Measurements from ENCODE around the gene SFT2D2.

SFT2D2 gene

GRCh38 chr1:168280296-168280927 is 54.6 kb downstream of the SFT2D2 start, which contains the start of gene TBX19:
Gene TBX19 (plus strand): TSS chr1:168280877. CDS start chr1:168281091, 214 bp downstream.
- H2BK5ac ChIP-seq (ENCODE audit: low read length) = no peak within 1 kb of the TSS
- DNase-seq (ENCODE audit: low spot score) = no peak
- H2AFZ ChIP-seq (ENCODE audit: low read length) = no peak within 1 kb of the TSS
- no CpG with 5 or more reads among the region's 7 CpGs for WGBS, 2 donors (ENCODE audit: extremely low coverage in 2 of 2, insufficient read length in 2 of 2, insufficient replicate concordance in 1 of 2)
- no peak within 1 kb of the TSS for H2AK5ac ChIP-seq (ENCODE audit: low read depth, low read length)
- no peak within 1 kb of the TSS for H3K14ac ChIP-seq (ENCODE audit: low read length)
- H3K27ac ChIP-seq (replicated peaks; ENCODE audit: low read length) = no peak within 1 kb of the TSS
- H3K9me3 ChIP-seq (replicated peaks in 1 of 2; ENCODE audit: control insufficient read depth in 2 of 2, insufficient read depth in 1 of 2, low read depth in 1 of 2, low read length in 2 of 2) = no peaks in the 10 kb centered on the region
- no peak within 1 kb of the TSS for H3K18ac ChIP-seq (ENCODE audit: low read length)
- H3K4me2 ChIP-seq (ENCODE audit: insufficient read depth, low read length, poor library complexity, severe bottlenecking) = no peak within 1 kb of the TSS
- no peaks in the 10 kb centered on the region for H3K36me3 ChIP-seq (replicated peaks in 1 of 2; ENCODE audit: control insufficient read depth in 2 of 2, insufficient read depth in 2 of 2, low read length in 2 of 2)
- no peak within 1 kb of the TSS for H2BK12ac ChIP-seq (ENCODE audit: low read length)
- H3K4ac ChIP-seq (ENCODE audit: low read length) = no peak within 1 kb of the TSS
- no peak within 1 kb of the TSS for H3K23ac ChIP-seq (ENCODE audit: low read depth, low read length, poor library complexity)
- no peaks in the 10 kb centered on the region for H3K79me1 ChIP-seq (ENCODE audit: low read depth, low read length)
- H3K9ac ChIP-seq (ENCODE audit: low read depth, low read length, poor library complexity) = no peak within 1 kb of the TSS
- H2BK15ac ChIP-seq (ENCODE audit: low read length) = no peak within 1 kb of the TSS
- H4K8ac ChIP-seq (ENCODE audit: low read depth, low read length) = no peak within 1 kb of the TSS
- H4K91ac ChIP-seq (ENCODE audit: low read depth, low read length, poor library complexity) = no peak within 1 kb of the TSS
- H3K4me1 ChIP-seq (ENCODE audit: control insufficient read depth in 2 of 2, insufficient read depth in 1 of 2, low read depth in 1 of 2, low read length in 2 of 2) = no peaks in the 10 kb centered on the region
- H3K27me3 ChIP-seq (ENCODE audit: control insufficient read depth in 3 of 3, insufficient read depth in 3 of 3, low read depth in 1 of 3, low read length in 3 of 3) = no peaks in the 10 kb centered on the region
- H2BK120ac ChIP-seq (ENCODE audit: low read depth, low read length) = peak within 1 kb of the TSS; percentile 22
- H3K4me3 ChIP-seq (ENCODE audit: low read length in 2 of 2) = no peak within 1 kb of the TSS

- WGBS, 2 donors (ENCODE audit: extremely low coverage in 2 of 2, insufficient read length in 2 of 2, insufficient replicate concordance in 1 of 2) = no CpG with 5 or more reads among the region's 11 CpGs
- Histone ChIP-seq H3K4me2 (ENCODE audit: insufficient read depth, low read length, poor library complexity, severe bottlenecking) (no peak overlapping the region), H2AFZ (ENCODE audit: low read length) (no peak overlapping the region), H2BK120ac (ENCODE audit: low read depth, low read length) (no peak overlapping the region), H3K9me3 (replicated peaks in 1 of 2; ENCODE audit: control insufficient read depth in 2 of 2, insufficient read depth in 1 of 2, low read depth in 1 of 2, low read length in 2 of 2) (no peaks in the 10 kb centered on the region), H2BK15ac (ENCODE audit: low read length) (no peak overlapping the region), H3K4ac (ENCODE audit: low read length) (no peak overlapping the region), H2BK5ac (ENCODE audit: low read length) (no peak overlapping the region), H3K23ac (ENCODE audit: low read depth, low read length, poor library complexity) (no peak overlapping the region), H4K8ac (ENCODE audit: low read depth, low read length) (no peak overlapping the region), H3K36me3 (replicated peaks in 1 of 2; ENCODE audit: control insufficient read depth in 2 of 2, insufficient read depth in 2 of 2, low read length in 2 of 2) (no peaks in the 10 kb centered on the region), H3K18ac (ENCODE audit: low read length) (no peak overlapping the region), H3K14ac (ENCODE audit: low read length) (no peak overlapping the region), H3K4me1 (ENCODE audit: control insufficient read depth in 2 of 2, insufficient read depth in 1 of 2, low read depth in 1 of 2, low read length in 2 of 2) (peaks cover 0 to 2% of the 10 kb centered on the region in 2 donors), H4K91ac (ENCODE audit: low read depth, low read length, poor library complexity) (no peak overlapping the region), H3K9ac (ENCODE audit: low read depth, low read length, poor library complexity) (no peak overlapping the region), H3K27ac (replicated peaks; ENCODE audit: low read length) (no peak overlapping the region), H3K79me1 (ENCODE audit: low read depth, low read length) (no peaks in the 10 kb centered on the region), H3K27me3 (ENCODE audit: control insufficient read depth in 3 of 3, insufficient read depth in 3 of 3, low read depth in 1 of 3, low read length in 3 of 3) (no peaks in the 10 kb centered on the region), H3K4me3 (ENCODE audit: low read length in 2 of 2) (no peak overlapping the region), H2BK12ac (ENCODE audit: low read length) (no peak overlapping the region), H2AK5ac (ENCODE audit: low read depth, low read length) (no peak overlapping the region)
- DNase-seq (ENCODE audit: low spot score) = no peak
Measured at GRCh38 chr1:168281603-168282325, 56.0 kb downstream of the SFT2D2 start.

- no peak for DNase-seq (ENCODE audit: low spot score)
Measured at GRCh38 chr1:168285521-168285790, 59.7 kb downstream of the SFT2D2 start.

GRCh38 chr1:168285971-168286927 is 60.4 kb downstream of the SFT2D2 start:
- Histone ChIP-seq H3K79me1 (ENCODE audit: low read depth, low read length) (no peaks in the 10 kb centered on the region), H3K4me3 (ENCODE audit: low read length in 2 of 2) (no peak overlapping the region), H3K23ac (ENCODE audit: low read depth, low read length, poor library complexity) (no peak overlapping the region), H3K4me1 (ENCODE audit: control insufficient read depth in 2 of 2, insufficient read depth in 1 of 2, low read depth in 1 of 2, low read length in 2 of 2) (peaks cover 2% of the 10 kb centered on the region in 2 donors), H3K18ac (ENCODE audit: low read length) (no peak overlapping the region), H2BK5ac (ENCODE audit: low read length) (no peak overlapping the region), H2AFZ (ENCODE audit: low read length) (no peak overlapping the region), H3K27me3 (ENCODE audit: control insufficient read depth in 3 of 3, insufficient read depth in 3 of 3, low read depth in 1 of 3, low read length in 3 of 3) (no peaks in the 10 kb centered on the region), H4K8ac (ENCODE audit: low read depth, low read length) (no peak overlapping the region), H3K14ac (ENCODE audit: low read length) (no peak overlapping the region), H2BK12ac (ENCODE audit: low read length) (no peak overlapping the region), H2BK15ac (ENCODE audit: low read length) (no peak overlapping the region), H2AK5ac (ENCODE audit: low read depth, low read length) (no peak overlapping the region), H3K27ac (replicated peaks; ENCODE audit: low read length) (no peak overlapping the region), H3K9me3 (replicated peaks in 1 of 2; ENCODE audit: control insufficient read depth in 2 of 2, insufficient read depth in 1 of 2, low read depth in 1 of 2, low read length in 2 of 2) (no peaks in the 10 kb centered on the region), H3K36me3 (replicated peaks in 1 of 2; ENCODE audit: control insufficient read depth in 2 of 2, insufficient read depth in 2 of 2, low read length in 2 of 2) (no peaks in the 10 kb centered on the region), H2BK120ac (ENCODE audit: low read depth, low read length) (no peak overlapping the region), H3K9ac (ENCODE audit: low read depth, low read length, poor library complexity) (no peak overlapping the region), H3K4me2 (ENCODE audit: insufficient read depth, low read length, poor library complexity, severe bottlenecking) (no peak overlapping the region), H4K91ac (ENCODE audit: low read depth, low read length, poor library complexity) (no peak overlapping the region), H3K4ac (ENCODE audit: low read length) (no peak overlapping the region)
- DNase-seq (ENCODE audit: low spot score) = no peak
- WGBS, 2 donors (ENCODE audit: extremely low coverage in 2 of 2, insufficient read length in 2 of 2, insufficient replicate concordance in 1 of 2) = no CpG with 5 or more reads among the region's 4 CpGs

More at GRCh38 chr1:168285521-168285790, 59.7 kb downstream of the SFT2D2 start:
- Histone ChIP-seq H3K9me3 (replicated peaks in 1 of 2; ENCODE audit: control insufficient read depth in 2 of 2, insufficient read depth in 1 of 2, low read depth in 1 of 2, low read length in 2 of 2) (no peaks in the 10 kb centered on the region), H3K27ac (replicated peaks; ENCODE audit: low read length) (no peak overlapping the region), H3K4me3 (ENCODE audit: low read length in 2 of 2) (no peak overlapping the region), H2BK15ac (ENCODE audit: low read length) (no peak overlapping the region), H3K27me3 (ENCODE audit: control insufficient read depth in 3 of 3, insufficient read depth in 3 of 3, low read depth in 1 of 3, low read length in 3 of 3) (no peaks in the 10 kb centered on the region), H2BK120ac (ENCODE audit: low read depth, low read length) (no peak overlapping the region), H3K18ac (ENCODE audit: low read length) (no peak overlapping the region), H3K9ac (ENCODE audit: low read depth, low read length, poor library complexity) (no peak overlapping the region), H4K8ac (ENCODE audit: low read depth, low read length) (no peak overlapping the region), H2AFZ (ENCODE audit: low read length) (no peak overlapping the region), H3K36me3 (replicated peaks in 1 of 2; ENCODE audit: control insufficient read depth in 2 of 2, insufficient read depth in 2 of 2, low read length in 2 of 2) (no peaks in the 10 kb centered on the region), H3K23ac (ENCODE audit: low read depth, low read length, poor library complexity) (no peak overlapping the region), H2BK5ac (ENCODE audit: low read length) (no peak overlapping the region), H3K4ac (ENCODE audit: low read length) (no peak overlapping the region), H3K4me2 (ENCODE audit: insufficient read depth, low read length, poor library complexity, severe bottlenecking) (no peak overlapping the region), H4K91ac (ENCODE audit: low read depth, low read length, poor library complexity) (no peak overlapping the region), H2AK5ac (ENCODE audit: low read depth, low read length) (no peak overlapping the region), H3K14ac (ENCODE audit: low read length) (no peak overlapping the region), H3K79me1 (ENCODE audit: low read depth, low read length) (no peaks in the 10 kb centered on the region), H3K4me1 (ENCODE audit: control insufficient read depth in 2 of 2, insufficient read depth in 1 of 2, low read depth in 1 of 2, low read length in 2 of 2) (peaks cover 2% of the 10 kb centered on the region in 2 donors), H2BK12ac (ENCODE audit: low read length) (no peak overlapping the region)
